Mesothelial cell of epicardium (in vitro differentiated cells): ENCODE data around the gene IQCK. TPM values are rescaled to one million over a fixed set of nuclear protein-coding genes. Genes with fewer than 3 reads are reported as not detected.
A peak's percentile ranks its signal among the peaks of the same experiment; 100 is the strongest.
"Not testable (repeated sequence)": the region's sequence is repeated elsewhere in the genome, so short reads cannot be mapped to it uniquely, and the experiment has no call there.

ENCODE experiments used
- DNase-seq, 2 experiments: peaks; one replicate each; pipeline ENCODE4 v3.0.0; 2021; ENCODE audit warnings: low spot score in 2 of 2; ENCODE audit not compliant: unreplicated experiment in 2 of 2
- H3K27ac Mint-ChIP-seq: 2 replicates; pipeline ENCODE4 v1.8.0; 2021; ENCODE audit warnings: mixed read lengths
- H3K27me3 Mint-ChIP-seq: 2 replicates; pipeline ENCODE4 v1.8.0; 2021; ENCODE audit warnings: low read depth, mixed read lengths
- H3K36me3 Mint-ChIP-seq: 2 replicates; pipeline ENCODE4 v1.8.0; 2021; ENCODE audit warnings: mixed read lengths
- H3K4me1 Mint-ChIP-seq: 2 replicates; pipeline ENCODE4 v1.8.0; 2021; ENCODE audit warnings: mixed read lengths
- H3K4me3 Mint-ChIP-seq: 2 replicates; pipeline ENCODE4 v1.8.0; 2021; ENCODE audit warnings: mild to moderate bottlenecking, moderate library complexity, mixed read lengths
- H3K9me3 Mint-ChIP-seq: 2 replicates; pipeline ENCODE4 v1.8.0; 2021; ENCODE audit warnings: mixed read lengths
- total RNA-seq: library from RNA; stranded (reverse); gene quantifications from 3 replicates; pipeline ENCODE4 v1.2.1, GENCODE V29; 2021
- TF ChIP-seq, protein P1 (sequence below): fragments of 200-600 bp; sonication (generic); IDR thresholded peaks from one replicate; pipeline ENCODE4 v1.5.0; 2021; ENCODE audit warnings: antibody characterized with exemption; ENCODE audit not compliant: unreplicated experiment

IQCK gene, protein sequence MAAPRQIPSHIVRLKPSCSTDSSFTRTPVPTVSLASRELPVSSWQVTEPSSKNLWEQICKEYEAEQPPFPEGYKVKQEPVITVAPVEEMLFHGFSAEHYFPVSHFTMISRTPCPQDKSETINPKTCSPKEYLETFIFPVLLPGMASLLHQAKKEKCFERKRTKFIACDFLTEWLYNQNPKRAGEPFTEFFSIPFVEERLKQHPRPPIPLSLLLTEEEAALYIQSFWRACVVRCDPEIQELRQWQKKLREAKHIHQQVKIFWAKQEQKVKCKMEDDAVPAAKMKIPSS
- total RNA-seq, result 14.7 to 16.0 TPM (median 15.4 TPM) in 3 replicates

DNA sequence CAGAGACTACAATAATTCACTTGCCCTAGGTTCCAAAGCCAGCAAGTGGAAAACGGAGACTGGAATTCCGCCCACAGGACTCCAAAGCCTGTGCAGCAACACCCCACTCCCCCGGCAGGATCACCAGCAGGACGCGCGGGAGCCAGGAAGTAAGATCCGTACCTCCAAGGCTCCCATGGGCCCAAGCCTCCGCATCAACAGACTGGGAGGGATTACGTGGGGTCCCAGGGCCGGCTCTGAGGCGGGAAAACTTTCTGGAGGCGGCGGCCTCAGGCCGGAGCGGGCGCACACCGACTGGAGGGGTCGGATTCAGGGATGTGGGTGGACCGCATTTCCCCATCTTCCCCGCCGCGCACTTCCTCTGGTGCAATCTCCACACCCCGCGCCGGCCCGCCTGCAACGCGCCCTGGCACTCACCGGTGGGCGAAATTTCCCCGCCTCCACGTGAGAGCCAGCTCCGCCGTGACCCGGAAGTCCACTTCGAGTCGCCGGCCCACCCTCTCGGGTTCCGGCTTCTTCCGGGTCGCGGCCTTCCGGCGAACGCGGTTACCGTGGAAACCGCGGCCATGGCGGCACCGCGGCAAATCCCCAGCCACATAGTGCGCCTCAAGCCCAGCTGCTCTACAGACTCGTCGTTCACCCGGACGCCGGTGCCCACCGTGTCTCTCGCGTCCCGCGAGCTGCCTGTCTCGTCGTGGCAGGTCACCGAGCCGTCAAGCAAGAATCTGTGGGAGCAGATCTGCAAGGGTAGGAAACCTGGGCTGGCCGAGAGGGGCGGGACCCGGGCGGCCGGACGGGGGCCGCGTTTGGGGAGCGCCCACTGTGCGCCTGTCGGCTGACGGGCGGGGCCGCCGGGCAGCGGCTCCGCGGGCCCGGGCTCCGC is at the start of gene IQCK, which contains the start of gene KNOP1:
IQCK (plus strand) TSS at position 531 of the 883 bp plus-strand sequence; CDS start at position 567, 36 bp downstream.
KNOP1 (minus strand) TSS at position 487 of the 883 bp plus-strand sequence. CDS start 3,192 bp downstream, outside the sequence.
- peak within 1 kb of the TSS; percentile 96 for H3K4me3 Mint-ChIP-seq
- peaks cover 27% of the 10 kb centered on the region for H3K4me1 Mint-ChIP-seq
- TF ChIP-seq, protein P1, sequence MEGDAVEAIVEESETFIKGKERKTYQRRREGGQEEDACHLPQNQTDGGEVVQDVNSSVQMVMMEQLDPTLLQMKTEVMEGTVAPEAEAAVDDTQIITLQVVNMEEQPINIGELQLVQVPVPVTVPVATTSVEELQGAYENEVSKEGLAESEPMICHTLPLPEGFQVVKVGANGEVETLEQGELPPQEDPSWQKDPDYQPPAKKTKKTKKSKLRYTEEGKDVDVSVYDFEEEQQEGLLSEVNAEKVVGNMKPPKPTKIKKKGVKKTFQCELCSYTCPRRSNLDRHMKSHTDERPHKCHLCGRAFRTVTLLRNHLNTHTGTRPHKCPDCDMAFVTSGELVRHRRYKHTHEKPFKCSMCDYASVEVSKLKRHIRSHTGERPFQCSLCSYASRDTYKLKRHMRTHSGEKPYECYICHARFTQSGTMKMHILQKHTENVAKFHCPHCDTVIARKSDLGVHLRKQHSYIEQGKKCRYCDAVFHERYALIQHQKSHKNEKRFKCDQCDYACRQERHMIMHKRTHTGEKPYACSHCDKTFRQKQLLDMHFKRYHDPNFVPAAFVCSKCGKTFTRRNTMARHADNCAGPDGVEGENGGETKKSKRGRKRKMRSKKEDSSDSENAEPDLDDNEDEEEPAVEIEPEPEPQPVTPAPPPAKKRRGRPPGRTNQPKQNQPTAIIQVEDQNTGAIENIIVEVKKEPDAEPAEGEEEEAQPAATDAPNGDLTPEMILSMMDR, result no peak
- H3K9me3 Mint-ChIP-seq, result no peaks in the 10 kb centered on the region
- no peaks in the 10 kb centered on the region for H3K27me3 Mint-ChIP-seq
- H3K36me3 Mint-ChIP-seq, result peaks cover 17% of the 10 kb centered on the region
- peak; percentile 84 to 90 for DNase-seq
- H3K27ac Mint-ChIP-seq, result peak within 1 kb of the TSS; percentile 92

DNA sequence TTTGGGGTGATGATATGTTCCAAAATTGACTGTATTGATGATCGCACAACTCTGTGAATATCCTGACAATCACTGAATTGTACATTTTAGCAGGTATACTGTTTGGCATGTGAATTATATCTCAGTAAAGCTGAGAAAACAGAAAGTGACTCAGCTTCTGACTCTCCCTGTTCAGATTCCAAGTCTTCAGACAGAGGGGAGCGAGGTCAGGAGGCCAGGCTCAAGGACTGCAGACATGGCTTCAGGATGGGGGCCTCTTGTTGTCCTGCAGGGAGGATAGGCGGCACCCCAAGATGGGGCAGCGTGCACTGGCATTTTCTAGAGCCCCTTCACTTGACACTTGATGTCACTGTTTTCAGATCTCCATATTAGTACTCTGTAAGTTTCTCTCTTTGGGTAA is 45.7 kb upstream of the IQCK start:
- Mint-ChIP-seq H3K27ac (no peak overlapping the region), H3K9me3 (no peaks in the 10 kb centered on the region), H3K4me3 (no peak overlapping the region), H3K36me3 (peaks cover 28% of the 10 kb centered on the region), H3K4me1 (no peaks in the 10 kb centered on the region), H3K27me3 (no peaks in the 10 kb centered on the region)
- DNase-seq, result no peak
- TF ChIP-seq, protein P1, result no peak

DNA sequence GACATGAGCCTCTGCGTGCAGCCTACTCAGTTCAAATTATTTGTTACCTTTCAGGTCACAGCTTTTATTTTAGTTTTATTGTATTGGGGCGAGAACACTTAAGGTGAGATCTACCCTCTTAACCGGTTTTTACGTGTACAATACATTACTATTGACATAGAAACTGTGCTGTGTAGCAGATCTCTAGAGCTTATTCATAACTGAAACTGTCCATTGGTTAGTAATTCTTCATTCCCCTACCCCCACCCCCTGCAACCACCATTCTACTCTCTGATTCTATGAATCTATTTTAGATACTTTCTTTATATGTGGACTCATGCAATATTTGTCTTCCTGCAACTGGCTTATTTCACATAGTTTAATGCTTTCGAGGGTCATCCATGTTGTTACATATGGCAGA is 43.6 kb upstream of the IQCK start:
- Mint-ChIP-seq H3K4me3 (no peak overlapping the region), H3K4me1 (no peaks in the 10 kb centered on the region), H3K27ac (no peak overlapping the region), H3K27me3 (no peaks in the 10 kb centered on the region), H3K36me3 (peaks cover 27% of the 10 kb centered on the region), H3K9me3 (no peaks in the 10 kb centered on the region)
- TF ChIP-seq, protein P1, result no peak
- no peak for DNase-seq

DNA sequence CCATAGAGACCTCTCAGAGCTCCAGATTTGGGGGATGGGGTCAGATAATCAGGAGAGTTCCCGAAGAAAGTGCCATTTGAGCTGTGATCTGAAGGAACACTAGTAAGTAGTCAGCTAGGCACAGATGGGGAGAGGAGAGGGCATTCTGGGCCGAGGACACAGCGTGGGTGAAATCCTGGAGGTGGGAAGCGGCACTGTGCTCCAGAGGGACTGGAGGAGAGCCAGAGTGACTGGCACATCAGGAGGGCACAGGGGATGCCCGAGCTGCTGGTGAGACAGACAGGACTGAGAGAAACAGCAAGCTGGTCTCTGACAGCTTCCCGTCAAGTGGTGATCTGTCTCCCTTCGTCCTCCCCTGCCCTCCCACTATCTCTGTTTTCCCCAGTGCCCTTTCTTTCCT is 40.7 kb upstream of the IQCK start:
- Mint-ChIP-seq H3K27ac (no peak overlapping the region), H3K9me3 (no peaks in the 10 kb centered on the region), H3K4me3 (no peak overlapping the region), H3K27me3 (no peaks in the 10 kb centered on the region), H3K36me3 (peaks cover 23% of the 10 kb centered on the region), H3K4me1 (peaks cover 4% of the 10 kb centered on the region)
- TF ChIP-seq, protein P1, result no peak
- DNase-seq, result no peak

DNA sequence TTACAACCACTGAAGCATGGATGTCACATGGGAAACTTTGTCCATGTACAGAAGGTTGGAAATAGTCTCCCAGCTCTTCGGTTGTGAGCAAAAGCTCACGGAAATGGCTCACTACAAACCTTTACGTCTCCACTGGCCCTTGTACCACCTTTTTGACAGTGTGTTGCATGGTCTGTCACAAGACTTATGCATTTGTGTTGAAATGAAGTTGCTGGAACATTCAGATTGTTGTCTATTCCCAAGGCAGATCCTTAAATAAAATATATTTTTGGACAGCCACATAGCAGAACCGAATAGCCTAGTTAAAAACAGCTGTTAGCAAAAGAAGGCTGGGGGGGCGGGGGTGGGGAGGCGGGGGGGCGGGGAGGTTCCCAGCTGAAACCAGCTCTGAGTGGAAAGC is 39.3 kb upstream of the IQCK start:
- no peaks in the 10 kb centered on the region for H3K27me3 Mint-ChIP-seq
- no peak overlapping the region for H3K27ac Mint-ChIP-seq
- peaks cover 6% of the 10 kb centered on the region for H3K9me3 Mint-ChIP-seq
- TF ChIP-seq, protein P1, result no peak
- H3K4me1 Mint-ChIP-seq, result peaks cover 4% of the 10 kb centered on the region
- no peak for DNase-seq
- no peak overlapping the region for H3K4me3 Mint-ChIP-seq
- peaks cover 29% of the 10 kb centered on the region for H3K36me3 Mint-ChIP-seq

DNA sequence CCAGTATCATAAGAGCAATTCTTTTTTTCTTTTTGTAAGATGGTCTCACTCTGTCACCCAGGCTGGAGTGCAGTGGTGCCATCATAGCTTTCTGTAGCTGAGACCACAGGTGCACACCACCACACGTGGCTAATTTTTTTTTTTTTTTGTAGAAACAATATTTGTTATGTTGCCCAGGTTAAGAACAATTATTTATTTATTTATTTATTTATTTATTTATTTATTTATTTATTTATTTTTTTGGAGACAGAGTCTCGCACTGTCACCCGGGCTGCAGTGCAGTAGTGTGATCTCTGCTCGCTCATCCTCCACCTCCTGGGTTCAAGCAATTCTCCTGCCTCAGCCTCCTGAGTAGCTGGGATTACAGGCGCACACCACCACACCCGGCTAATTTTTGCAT is 38.8 kb upstream of the IQCK start:
- H3K4me1 Mint-ChIP-seq, H3K27me3 Mint-ChIP-seq, DNase-seq, H3K9me3 Mint-ChIP-seq, H3K4me3 Mint-ChIP-seq, H3K27ac Mint-ChIP-seq: not testable (repeated sequence)
- H3K36me3 Mint-ChIP-seq, result peaks cover 32% of the 10 kb centered on the region
